ENCODE measurements around the gene KIFC3.
"Not testable (repeated sequence)": the region's sequence is repeated elsewhere in the genome, so short reads cannot be mapped to it uniquely, and the experiment has no call there.

GRCh38 chr16:57835439-57835838, 33.1 kb upstream of the KIFC3 start:
- not testable (repeated sequence) for TF ChIP-seq POLR2AphosphoS5, CTCF (IDR thresholded peaks at IDR 0.05)
